ENCODE measurements around the gene RPH3AL.

- TF ChIP-seq TAF1 (IDR thresholded peaks at IDR 0.05; ENCODE audit: low read depth) (no peak), CTCF (IDR thresholded peaks at IDR 0.05; ENCODE audit: poor library complexity, severe bottlenecking) (no peak)
These were observed 16.9 kb downstream of the RPH3AL start for GRCh38 chr17:335691-336090.

Data from neural cell (in vitro differentiated cells).